ENCODE data around the gene TMED9.
"Not testable (repeated sequence)": the region's sequence is repeated elsewhere in the genome, so short reads cannot be mapped to it uniquely, and the experiment has no call there.

The TMED9 gene

GRCh38 chr5:177592010-177592834, at the start of gene TMED9:
Gene TMED9 (plus strand): TSS chr5:177592203. CDS start chr5:177592215, 12 bp downstream.
- no peak for FAIRE-seq

- FAIRE-seq, result no peak
These were observed 49.1 kb upstream of the TMED9 start for GRCh38 chr5:177542816-177543465.

- no peak for FAIRE-seq
These were observed 46.3 kb upstream of the TMED9 start for GRCh38 chr5:177545487-177546257.

- FAIRE-seq, result no peak
These were observed 45.7 kb upstream of the TMED9 start for GRCh38 chr5:177546258-177546741.

GRCh38 chr5:177547736-177548135, 44.3 kb upstream of the TMED9 start:
- FAIRE-seq, result no peak

GRCh38 chr5:177548495-177548894, 43.5 kb upstream of the TMED9 start:
- FAIRE-seq, result no peak

- FAIRE-seq, result no peak
These were observed 41.9 kb upstream of the TMED9 start for GRCh38 chr5:177550122-177550521.

GRCh38 chr5:177552839-177553455, 39.1 kb upstream of the TMED9 start:
- FAIRE-seq, result no peak

- FAIRE-seq, result no peak
These were observed 38.2 kb upstream of the TMED9 start for GRCh38 chr5:177553671-177554429.

GRCh38 chr5:177554474-177555111, 37.4 kb upstream of the TMED9 start, which contains the start of gene FAM193B:
Gene FAM193B (minus strand): TSS chr5:177554563. CDS start chr5:177554458, 105 bp downstream.
- FAIRE-seq, result no peak

- FAIRE-seq, result no peak
These were observed 36.8 kb upstream of the TMED9 start for GRCh38 chr5:177555228-177555627.

GRCh38 chr5:177555665-177556064, 36.3 kb upstream of the TMED9 start:
- no peak for FAIRE-seq

- no peak for FAIRE-seq
These were observed 34.9 kb upstream of the TMED9 start for GRCh38 chr5:177557041-177557647.

- no peak for FAIRE-seq
These were observed 34.2 kb upstream of the TMED9 start for GRCh38 chr5:177557796-177558195.

GRCh38 chr5:177559446-177559941, 32.5 kb upstream of the TMED9 start:
- FAIRE-seq, result not testable (repeated sequence)

- no peak for FAIRE-seq
These were observed 27.0 kb upstream of the TMED9 start for GRCh38 chr5:177565046-177565445.

GRCh38 chr5:177568326-177568725, 23.7 kb upstream of the TMED9 start:
- FAIRE-seq, result no peak

GRCh38 chr5:177569894-177570293, 22.1 kb upstream of the TMED9 start:
- FAIRE-seq, result no peak

- no peak for FAIRE-seq
These were observed 16.5 kb upstream of the TMED9 start for GRCh38 chr5:177575488-177575887.

- no peak for FAIRE-seq
These were observed 15.8 kb upstream of the TMED9 start for GRCh38 chr5:177576169-177576568.

- FAIRE-seq, result no peak
These were observed 13.7 kb upstream of the TMED9 start for GRCh38 chr5:177578316-177578715.

All from A204.1 (cell line).